ENCODE results near the gene LRRC46.

DNA sequence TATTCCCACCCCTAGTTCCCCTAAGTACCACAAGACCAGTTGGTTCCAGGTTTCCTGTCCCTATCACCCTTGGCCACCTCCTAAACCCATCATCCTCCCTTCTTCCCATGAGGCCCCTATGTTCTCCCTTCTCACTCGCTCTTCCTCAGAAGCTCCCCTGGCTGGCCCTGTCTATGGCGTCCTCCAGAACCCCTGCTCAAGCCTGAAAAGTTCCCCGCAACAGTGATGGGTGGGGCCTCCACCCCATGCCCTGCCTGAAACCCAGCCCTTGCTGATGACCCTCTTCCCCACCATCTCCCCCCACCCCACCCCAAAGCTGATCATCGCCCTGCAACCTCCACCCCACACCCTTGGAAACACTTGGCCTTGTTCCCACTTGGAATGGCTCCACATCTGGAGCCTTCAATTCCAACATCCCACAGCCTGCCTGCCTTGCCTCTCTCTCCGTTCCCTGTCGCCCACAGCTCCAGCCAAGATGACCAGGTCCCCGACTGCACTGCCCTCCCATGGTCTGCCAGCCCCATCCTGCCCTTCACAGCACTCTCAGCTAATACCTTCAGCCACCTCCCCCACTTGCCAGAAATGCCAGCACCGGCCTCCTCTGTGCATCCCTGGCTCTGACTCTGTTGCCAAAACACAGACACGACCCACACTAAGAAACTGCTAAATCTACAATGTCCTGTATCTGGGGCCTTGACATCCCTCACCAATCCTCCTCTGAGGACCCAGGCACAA, 20.4 kb upstream of the LRRC46 start:
- TF ChIP-seq, protein P1, sequence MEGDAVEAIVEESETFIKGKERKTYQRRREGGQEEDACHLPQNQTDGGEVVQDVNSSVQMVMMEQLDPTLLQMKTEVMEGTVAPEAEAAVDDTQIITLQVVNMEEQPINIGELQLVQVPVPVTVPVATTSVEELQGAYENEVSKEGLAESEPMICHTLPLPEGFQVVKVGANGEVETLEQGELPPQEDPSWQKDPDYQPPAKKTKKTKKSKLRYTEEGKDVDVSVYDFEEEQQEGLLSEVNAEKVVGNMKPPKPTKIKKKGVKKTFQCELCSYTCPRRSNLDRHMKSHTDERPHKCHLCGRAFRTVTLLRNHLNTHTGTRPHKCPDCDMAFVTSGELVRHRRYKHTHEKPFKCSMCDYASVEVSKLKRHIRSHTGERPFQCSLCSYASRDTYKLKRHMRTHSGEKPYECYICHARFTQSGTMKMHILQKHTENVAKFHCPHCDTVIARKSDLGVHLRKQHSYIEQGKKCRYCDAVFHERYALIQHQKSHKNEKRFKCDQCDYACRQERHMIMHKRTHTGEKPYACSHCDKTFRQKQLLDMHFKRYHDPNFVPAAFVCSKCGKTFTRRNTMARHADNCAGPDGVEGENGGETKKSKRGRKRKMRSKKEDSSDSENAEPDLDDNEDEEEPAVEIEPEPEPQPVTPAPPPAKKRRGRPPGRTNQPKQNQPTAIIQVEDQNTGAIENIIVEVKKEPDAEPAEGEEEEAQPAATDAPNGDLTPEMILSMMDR (IDR thresholded peaks at IDR 0.05 in 8 of 11, conservative IDR thresholded peaks at IDR 0.05 in 3 of 11), result no peak
- no peak for TF ChIP-seq POLR2A (IDR thresholded peaks at IDR 0.05)

All from spleen (tissue), 7 donors.